ENCODE measurements around the gene ZNF205. TPM values are rescaled to one million over a fixed set of nuclear protein-coding genes. Genes with fewer than 3 reads are reported as not detected.

ZNF205 gene
- total and polyA plus RNA-seq, 9 of the 15 experiments (the other 6 are each of a cell fraction or from before 2014, with no cell fraction given), result 2.4 to 11.8 (median 5.1) TPM; not detected in 2

- Histone ChIP-seq H3K4me1 (replicated peaks in 1 of 2; ENCODE audit: control insufficient read depth in 2 of 2, insufficient read depth in 2 of 2, low read length in 2 of 2) (peaks cover 10 to 52% of the 10 kb centered on the region in 2 experiments; a peak in 4 of 5 replicates), H3K9me1 (ENCODE audit: control insufficient read depth, insufficient read depth, low read length) (no peaks in the 10 kb centered on the region), H3K9ac (ENCODE audit: insufficient read depth in 1 of 2, low read depth in 2 of 2, low read length in 2 of 2) (no peak overlapping the region), H3K27ac (ENCODE audit: extremely low read depth, low read depth, low read length) (no peak overlapping the region), H4K20me1 (replicated peaks; ENCODE audit: control insufficient read depth, insufficient read depth, low read length) (no peaks in the 10 kb centered on the region), H3K4me2 (ENCODE audit: insufficient read depth, low read length) (no peak overlapping the region), H3K4me3 (no peak overlapping the region), H3K36me3 (ENCODE audit: control insufficient read depth, insufficient read depth, low read length) (no peaks in the 10 kb centered on the region), H3K27me3 (ENCODE audit: control insufficient read depth in 2 of 2, insufficient read depth in 2 of 2, low read length in 2 of 2) (peaks cover 2 to 26% of the 10 kb centered on the region in 2 experiments; a peak in 3 of 5 replicates), H3K9me3 (replicated peaks; ENCODE audit: control insufficient read depth, insufficient read depth, low read depth, low read length) (no peaks in the 10 kb centered on the region), H3K79me2 (ENCODE audit: control insufficient read depth, insufficient read depth, low read length) (no peaks in the 10 kb centered on the region), H2AFZ (ENCODE audit: low read depth, low read length) (no peak overlapping the region)
- in situ Hi-C loops (cut with MboI), result no loop called here
- POLR2A ChIA-PET, result interaction anchor here (0.8 kb wide), 1 partner anchor 20 kb away, joined by 3 read pairs; no protein-coding TSS in a partner anchor
- CTCF ChIA-PET (ENCODE audit: low intra/inter-chr PET ratio), result no interaction called here
- DNase-seq (ENCODE audit: extremely low read depth in 1 of 4, low spot score in 3 of 4) (no peak), FAIRE-seq (no peak), ATAC-seq (no peak)
- WGBS (ENCODE audit: insufficient coverage, low coverage, missing lambda C conversion rate), result 28% methylated on average over 7 of the region's 8 CpGs
- no peak for TF ChIP-seq ID3 (CRISPR knock-in tag; IDR thresholded peaks at IDR 0.05)
- no peak for TF ChIP-seq ID3 (tag; IDR thresholded peaks at IDR 0.05)
- TF ChIP-seq BCL6 (CRISPR knock-in tag; IDR thresholded peaks at IDR 0.05), result no peak
- no peak for TF ChIP-seq SPI1 (IDR thresholded peaks at IDR 0.05; ENCODE audit: borderline replicate concordance, low read depth, low read length)
- no peak for TF ChIP-seq HDAC6 (IDR thresholded peaks at IDR 0.05; ENCODE audit: low read depth, low read length)
- no peak for TF ChIP-seq MNT (conservative IDR thresholded peaks at IDR 0.05)
- TF ChIP-seq YBX1 (IDR thresholded peaks at IDR 0.05), result no peak
- intact Hi-C loops (cut with micrococcal nuclease), result no loop called here
- no TSS peak for BruUV-seq (replicated peaks)
These were observed 20.8 kb upstream of the ZNF205 start for GRCh38 chr16:3091551-3091950.
